SK-N-SH treated with all-trans-retinoic acid at 6 μM for 48 hours (cell line): Measurements from ENCODE around the gene CDKL5.

Experiments
- BACH2 ChIP-seq: fragments of 250-450 bp; sonication (Bioruptor Pico); IDR thresholded peaks from 2 replicates; pipeline ENCODE4 v1.9.0; 2021; ENCODE audit warnings: mild to moderate bottlenecking, borderline replicate concordance
- OSR1 ChIP-seq: fragments of 250-450 bp; sonication (Bioruptor Pico); IDR thresholded peaks from 2 replicates; pipeline ENCODE4 v1.8.0; 2022; ENCODE audit warnings: moderate library complexity, mild to moderate bottlenecking, inconsistent platforms
- PATZ1 ChIP-seq: fragments of 250-450 bp; sonication (Bioruptor Pico); IDR thresholded peaks from 2 replicates; pipeline ENCODE4 v1.8.0; 2020; ENCODE audit warnings: mild to moderate bottlenecking, moderate library complexity, borderline replicate concordance
- PPARA ChIP-seq: fragments of 250-450 bp; sonication (Bioruptor Pico); IDR thresholded peaks from 2 replicates; pipeline ENCODE4 v1.5.0; 2020; ENCODE audit warnings: mild to moderate bottlenecking, borderline replicate concordance
- SNAI2 ChIP-seq: fragments of 250-450 bp; sonication (Bioruptor Pico); IDR thresholded peaks from 2 replicates; pipeline ENCODE4 v1.5.0; 2020; ENCODE audit warnings: mild to moderate bottlenecking, moderate library complexity
- ZC3H10 ChIP-seq: fragments of 250-450 bp; sonication (Bioruptor Pico); IDR thresholded peaks from 2 replicates; pipeline ENCODE4 v1.5.1; 2021; ENCODE audit warnings: mild to moderate bottlenecking, moderate library complexity
- ZFP3 ChIP-seq: fragments of 250-450 bp; sonication (Bioruptor Pico); IDR thresholded peaks from 2 replicates; pipeline ENCODE4 v1.5.0; 2020; ENCODE audit warnings: mild to moderate bottlenecking, moderate library complexity
- ZFP30 ChIP-seq: fragments of 450-650 bp; formaldehyde crosslinking; IDR thresholded peaks from 2 replicates; pipeline ENCODE4 v1.5.0; 2022; ENCODE audit warnings: mild to moderate bottlenecking, moderate library complexity
- ZNF565 ChIP-seq: fragments of 450-650 bp; formaldehyde crosslinking; conservative IDR thresholded peaks from 2 replicates; pipeline ENCODE4 v1.5.0; 2020; ENCODE audit warnings: low read depth, mild to moderate bottlenecking, moderate library complexity
- TF ChIP-seq, protein P1 (sequence below): fragments of 250-450 bp; sonication (Bioruptor Pico); IDR thresholded peaks from 2 replicates; pipeline ENCODE4 v1.5.1; 2020; ENCODE audit warnings: low read depth, mild to moderate bottlenecking, moderate library complexity

DNA sequence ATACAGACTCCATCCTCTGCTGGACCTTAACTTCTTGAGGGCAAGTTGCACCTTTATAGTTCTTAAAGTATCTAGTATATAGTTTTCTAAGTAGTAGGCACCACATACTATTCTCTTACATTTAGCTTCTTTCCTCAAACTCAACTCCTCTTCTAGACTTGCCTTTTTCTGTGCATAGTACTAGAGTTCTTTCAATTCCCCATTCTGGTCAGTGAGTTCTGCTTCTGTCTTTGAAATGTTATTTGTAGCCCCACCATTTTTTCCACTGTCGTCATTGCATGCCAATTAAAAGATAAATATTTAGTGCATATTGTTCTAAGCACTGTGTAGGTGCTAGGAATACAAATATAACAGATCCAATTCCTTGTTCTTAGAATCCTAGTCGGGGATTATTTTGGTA, 31.6 kb downstream of the CDKL5 start:
- TF ChIP-seq PPARA (CRISPR knock-in tag) = no peak
- TF ChIP-seq PATZ1 (CRISPR knock-in tag) = no peak
- no peak for TF ChIP-seq ZC3H10 (CRISPR knock-in tag)
- TF ChIP-seq, protein P1, sequence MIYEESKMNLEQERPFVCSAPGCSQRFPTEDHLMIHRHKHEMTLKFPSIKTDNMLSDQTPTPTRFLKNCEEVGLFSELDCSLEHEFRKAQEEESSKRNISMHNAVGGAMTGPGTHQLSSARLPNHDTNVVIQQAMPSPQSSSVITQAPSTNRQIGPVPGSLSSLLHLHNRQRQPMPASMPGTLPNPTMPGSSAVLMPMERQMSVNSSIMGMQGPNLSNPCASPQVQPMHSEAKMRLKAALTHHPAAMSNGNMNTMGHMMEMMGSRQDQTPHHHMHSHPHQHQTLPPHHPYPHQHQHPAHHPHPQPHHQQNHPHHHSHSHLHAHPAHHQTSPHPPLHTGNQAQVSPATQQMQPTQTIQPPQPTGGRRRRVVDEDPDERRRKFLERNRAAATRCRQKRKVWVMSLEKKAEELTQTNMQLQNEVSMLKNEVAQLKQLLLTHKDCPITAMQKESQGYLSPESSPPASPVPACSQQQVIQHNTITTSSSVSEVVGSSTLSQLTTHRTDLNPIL (CRISPR knock-in tag) = no peak
- TF ChIP-seq OSR1 (CRISPR knock-in tag) = no peak
- no peak for TF ChIP-seq ZFP30 (CRISPR knock-in tag)
- no peak for TF ChIP-seq ZFP3 (CRISPR knock-in tag)
- TF ChIP-seq SNAI2 (CRISPR knock-in tag) = no peak
- no peak for TF ChIP-seq ZNF565 (CRISPR knock-in tag)
- TF ChIP-seq BACH2 = no peak
